Keratinocyte (primary cell): Measurements from ENCODE around the gene ERC2. TPM values are rescaled to one million over a fixed set of nuclear protein-coding genes. Genes with fewer than 3 reads are reported as not detected.

Experiments
- DNase-seq: peaks from one replicate; pipeline ENCODE4 v3.0.0-alpha.2; 2011; ENCODE audit warnings: low read depth, missing footprints, low spot score
- FAIRE-seq: peaks from 2 replicates; lab custom pipeline; 2011; peaks lifted over from hg19 to GRCh38; lab: Jason Lieb, UNC
- H2AFZ ChIP-seq: 2 replicates; pipeline ENCODE4 v1.6.0; 2012; ENCODE audit warnings: low read length, control low read depth, inconsistent platforms; ENCODE audit not compliant: control insufficient read depth
- H3K27ac ChIP-seq: 2 replicates; pipeline ENCODE4 v1.5.1; 2011; ENCODE audit warnings: low read length; ENCODE audit not compliant: control insufficient read depth, insufficient read depth
- H3K27me3 ChIP-seq: 3 replicates; pipeline ENCODE4 v1.6.0; 2011; ENCODE audit warnings: low read length; ENCODE audit not compliant: control insufficient read depth, insufficient read depth; ENCODE audit errors: extremely low read depth
- H3K36me3 ChIP-seq, 2 experiments: 2 replicates in 1 of 2; 3 replicates in 1 of 2; pipeline ENCODE4 v1.5.1; 2011; ENCODE audit warnings: low read length in 2 of 2, mild to moderate bottlenecking in 1 of 2; ENCODE audit not compliant: control insufficient read depth in 2 of 2, insufficient read depth in 2 of 2; ENCODE audit errors: extremely low read depth in 1 of 2
- H3K4me1 ChIP-seq: 3 replicates; pipeline ENCODE4 v1.5.1; 2011; ENCODE audit warnings: low read length; ENCODE audit not compliant: control insufficient read depth, insufficient read depth; ENCODE audit errors: extremely low read depth
- H3K4me2 ChIP-seq: 3 replicates; pipeline ENCODE4 v1.6.0; 2011; ENCODE audit warnings: low read depth, low read length; ENCODE audit not compliant: control insufficient read depth, insufficient read depth; ENCODE audit errors: extremely low read depth
- H3K4me3 ChIP-seq, 3 experiments: fragments of 200-600 bp in 1 of 3; sonication (generic) in 1 of 3; 2 replicates in 2 of 3; 3 replicates in 1 of 3; pipeline ENCODE4 v1.5.1; 2011 to 2016; ENCODE audit warnings: low read length in 3 of 3, mild to moderate bottlenecking in 3 of 3, control low read depth in 2 of 3, inconsistent platforms in 1 of 3, low read depth in 1 of 3, mixed read lengths in 1 of 3, mixed run types in 1 of 3, moderate library complexity in 1 of 3; ENCODE audit not compliant: control insufficient read depth in 2 of 3, insufficient read depth in 2 of 3; ENCODE audit errors: extremely low read depth in 1 of 3
- H3K79me2 ChIP-seq: 2 replicates; pipeline ENCODE4 v1.6.0; 2012; ENCODE audit warnings: low read length; ENCODE audit not compliant: control insufficient read depth, insufficient read depth
- H3K9ac ChIP-seq: 3 replicates; pipeline ENCODE4 v1.6.0; 2011; ENCODE audit warnings: low read length; ENCODE audit not compliant: control insufficient read depth, insufficient read depth; ENCODE audit errors: extremely low read depth
- H3K9me1 ChIP-seq: 3 replicates; pipeline ENCODE4 v1.6.0; 2011; ENCODE audit warnings: low read length; ENCODE audit not compliant: control insufficient read depth, insufficient read depth; ENCODE audit errors: extremely low read depth
- H3K9me3 ChIP-seq: 2 replicates; pipeline ENCODE4 v1.5.1; 2012; ENCODE audit warnings: low read depth, low read length; ENCODE audit not compliant: control insufficient read depth
- H4K20me1 ChIP-seq: 3 replicates; pipeline ENCODE4 v1.6.0; 2011; ENCODE audit warnings: low read length; ENCODE audit not compliant: control insufficient read depth, insufficient read depth; ENCODE audit errors: extremely low read depth
- CTCF ChIP-seq, 3 experiments: IDR thresholded peaks in 1 of 3; conservative IDR thresholded peaks in 1 of 3; optimal IDR thresholded peaks in 1 of 3; 2 replicates in 2 of 3; 3 replicates in 1 of 3; pipeline versions ENCODE3 to v1.5.1; 2011; ENCODE audit warnings: low read length in 3 of 3, mild to moderate bottlenecking in 3 of 3, moderate library complexity in 2 of 3, control low read depth in 1 of 3, inconsistent platforms in 1 of 3; ENCODE audit not compliant: insufficient read depth in 2 of 3; ENCODE audit errors: extremely low read depth in 1 of 3
- EZH2 ChIP-seq: IDR thresholded peaks from one replicate; pipeline ENCODE4 v1.6.1; 2012; ENCODE audit warnings: inconsistent platforms, mild to moderate bottlenecking, low read length, moderate library complexity
- dilution Hi-C: fragments of 300-500 bp; cut with MboI; formaldehyde crosslinking; loops from one replicate; pipeline ENCODE4 v1.7.0; 2020; ENCODE audit warnings: low sequenced_read_pairs; ENCODE audit not compliant: extremely low pct_ligation_motif_present
- polyA plus RNA-seq, 5 experiments: library from polyadenylated mRNA; depleted of rRNA in 3 of 5; stranded (reverse) in 3 of 5; stranded (forward) in 1 of 5; unstranded in 1 of 5; fragments of >200 nt; gene quantifications; 1 replicate in 1 of 5; 2 replicates in 3 of 5; 3 replicates in 1 of 5; pipeline versions ENCODE4 v1.2.1 to v1.2.3, GENCODE V29; 2011 to 2012; ENCODE audit warnings: missing spikeins in 2 of 5, low read depth in 1 of 5, low replicate concordance in 1 of 5

The ERC2 gene
- polyA plus RNA-seq, 1 donor (not counting 4 experiments of a cell fraction or from before 2014, with no cell fraction given) = 0.08 TPM

GRCh38 chr3:55873523-55874254, 594.6 kb downstream of the ERC2 start:
- no peak for DNase-seq
- no peak overlapping the region for H3K4me3 ChIP-seq
- no peaks in the 10 kb centered on the region for H4K20me1 ChIP-seq
- H3K4me1 ChIP-seq = no peaks in the 10 kb centered on the region
- no peak overlapping the region for H3K9ac ChIP-seq
- no peak overlapping the region for H2AFZ ChIP-seq
- TF ChIP-seq CTCF (optimal IDR thresholded peaks at IDR 0.05 in 1 of 3, IDR thresholded peaks at IDR 0.05 in 1 of 3, conservative IDR thresholded peaks at IDR 0.05 in 1 of 3; ENCODE audit: extremely low read depth in 1 of 3, insufficient read depth in 2 of 3, low read length in 3 of 3) = no peak
- no peak for TF ChIP-seq EZH2
- H3K79me2 ChIP-seq = no peaks in the 10 kb centered on the region
- no peak overlapping the region for H3K4me2 ChIP-seq
- no peaks in the 10 kb centered on the region for H3K27me3 ChIP-seq
- H3K27ac ChIP-seq = no peak overlapping the region
- dilution Hi-C loops = no loop called here
- H3K36me3 ChIP-seq = no peaks in the 10 kb centered on the region
- H3K9me3 ChIP-seq = no peaks in the 10 kb centered on the region
- no peaks in the 10 kb centered on the region for H3K9me1 ChIP-seq
- FAIRE-seq = no peak

GRCh38 chr3:55870594-55870993, 597.7 kb downstream of the ERC2 start:
- no peak overlapping the region for H2AFZ ChIP-seq
- H4K20me1 ChIP-seq = no peaks in the 10 kb centered on the region
- no peaks in the 10 kb centered on the region for H3K79me2 ChIP-seq
- no peak for DNase-seq
- no peaks in the 10 kb centered on the region for H3K4me1 ChIP-seq
- H3K36me3 ChIP-seq = no peaks in the 10 kb centered on the region
- no peak overlapping the region for H3K4me3 ChIP-seq
- no peaks in the 10 kb centered on the region for H3K9me1 ChIP-seq
- H3K4me2 ChIP-seq = no peak overlapping the region
- no peak for TF ChIP-seq EZH2
- no peak for TF ChIP-seq CTCF (optimal IDR thresholded peaks at IDR 0.05 in 1 of 3, IDR thresholded peaks at IDR 0.05 in 1 of 3, conservative IDR thresholded peaks at IDR 0.05 in 1 of 3; ENCODE audit: extremely low read depth in 1 of 3, insufficient read depth in 2 of 3, low read length in 3 of 3)
- FAIRE-seq = no peak
- H3K27me3 ChIP-seq = no peaks in the 10 kb centered on the region
- H3K9ac ChIP-seq = no peak overlapping the region
- dilution Hi-C loops = no loop called here
- no peak overlapping the region for H3K27ac ChIP-seq
- H3K9me3 ChIP-seq = no peaks in the 10 kb centered on the region
